GM19438 (cell line): Measurements from ENCODE around the gene PPM1B.
"Not testable (repeated sequence)": the region's sequence is repeated elsewhere in the genome, so short reads cannot be mapped to it uniquely, and the experiment has no call there.

Source experiments
- ATAC-seq: cut with Tn5 transposase; IDR thresholded peaks from one replicate; pipeline ENCODE4 v1.9.1; 2021; ENCODE audit warnings: low read depth; ENCODE audit not compliant: unreplicated experiment

The PPM1B gene

GRCh38 chr2:44155666-44156446 is 12.8 kb upstream of the PPM1B start:
- ATAC-seq, result no peak

- no peak for ATAC-seq
Observed at GRCh38 chr2:44163777-44164176, 4.9 kb upstream of the PPM1B start.

GRCh38 chr2:44164617-44165016 is 4.1 kb upstream of the PPM1B start:
- no peak for ATAC-seq

- ATAC-seq, result no peak
Observed at GRCh38 chr2:44166096-44166495, 2.6 kb upstream of the PPM1B start.

- ATAC-seq, result no peak
Observed at GRCh38 chr2:44167311-44167907, 1.3 kb upstream of the PPM1B start.

- peak; percentile 77 for ATAC-seq
Observed at GRCh38 chr2:44167908-44168680, 581 bp upstream of the PPM1B start.

GRCh38 chr2:44169155-44169898 is 652 bp downstream of the PPM1B start:
- peak; percentile 9 for ATAC-seq

GRCh38 chr2:44170311-44170717 is 1.6 kb downstream of the PPM1B start:
- no peak for ATAC-seq

GRCh38 chr2:44171018-44171417 is 2.3 kb downstream of the PPM1B start:
- ATAC-seq, result no peak

GRCh38 chr2:44171442-44171841 is 2.8 kb downstream of the PPM1B start:
- ATAC-seq, result not testable (repeated sequence)

GRCh38 chr2:44172576-44172975 is 3.9 kb downstream of the PPM1B start:
- ATAC-seq, result no peak

GRCh38 chr2:44178950-44179349 is 10.3 kb downstream of the PPM1B start:
- ATAC-seq, result no peak

- ATAC-seq, result no peak
Observed at GRCh38 chr2:44181648-44182047, 13.0 kb downstream of the PPM1B start.

GRCh38 chr2:44184106-44184505 is 15.4 kb downstream of the PPM1B start:
- ATAC-seq, result no peak

GRCh38 chr2:44186810-44187209 is 18.1 kb downstream of the PPM1B start:
- no peak for ATAC-seq

- no peak for ATAC-seq
Observed at GRCh38 chr2:44187251-44187650, 18.6 kb downstream of the PPM1B start.

- ATAC-seq, result no peak
Observed at GRCh38 chr2:44188696-44189095, 20.0 kb downstream of the PPM1B start.

GRCh38 chr2:44189104-44189503 is 20.4 kb downstream of the PPM1B start:
- no peak for ATAC-seq

- ATAC-seq, result no peak
Observed at GRCh38 chr2:44190526-44190925, 21.9 kb downstream of the PPM1B start.

- peak; percentile 83 for ATAC-seq
Observed at GRCh38 chr2:44191739-44192138, 23.1 kb downstream of the PPM1B start.

- no peak for ATAC-seq
Observed at GRCh38 chr2:44192646-44193045, 24.0 kb downstream of the PPM1B start.
